SU-DHL-6 (cell line): ENCODE results near the gene BCORL1.

Source experiments
- H2AFZ ChIP-seq: fragments of 200-600 bp; sonication (generic); 2 replicates; pipeline ENCODE4 v1.6.1; 2014; ENCODE audit warnings: low read depth, mild to moderate bottlenecking, moderate library complexity, mixed read lengths, antibody characterized with exemption, low read length; ENCODE audit not compliant: severe bottlenecking
- H3F3A ChIP-seq: fragments of 200-600 bp; shearing (Covaris generic); 2 replicates; pipeline ENCODE4 v1.6.0; 2016; ENCODE audit warnings: antibody characterized with exemption, mild to moderate bottlenecking; ENCODE audit not compliant: insufficient read depth
- H3K27ac ChIP-seq: fragments of 200-600 bp; sonication (generic); 2 replicates; pipeline ENCODE4 v1.5.1; 2016; ENCODE audit warnings: low read depth, mild to moderate bottlenecking, low read length, moderate library complexity, mixed read lengths
- H3K27me3 ChIP-seq: fragments of 200-600 bp; sonication (generic), shearing (Covaris generic); 2 replicates; pipeline ENCODE4 v1.6.0; 2014; ENCODE audit warnings: mild to moderate bottlenecking, low read length
- H3K36me3 ChIP-seq: fragments of 200-600 bp; sonication (generic); 2 replicates; pipeline ENCODE4 v1.6.1; 2014; ENCODE audit warnings: mild to moderate bottlenecking, low read length, mixed read lengths
- H3K4me2 ChIP-seq: fragments of 300-600, 200-600 bp; shearing (Covaris generic), sonication (generic); 2 replicates; pipeline ENCODE4 v1.6.0; 2014; ENCODE audit warnings: low read length, low read depth, mild to moderate bottlenecking; ENCODE audit not compliant: poor library complexity, severe bottlenecking
- H3K4me3 ChIP-seq: fragments of 200-600 bp; sonication (generic); 2 replicates; pipeline ENCODE4 v1.5.1; 2014; ENCODE audit warnings: antibody characterized with exemption, low read length, mild to moderate bottlenecking, mixed read lengths; ENCODE audit not compliant: insufficient read depth, poor library complexity, severe bottlenecking
- H3K79me2 ChIP-seq: fragments of 200-600 bp; sonication (generic); 2 replicates; pipeline ENCODE4 v1.6.1; 2014; ENCODE audit warnings: mild to moderate bottlenecking, low read length, moderate library complexity; ENCODE audit not compliant: insufficient read depth
- H3K9ac ChIP-seq: fragments of 200-600 bp; sonication (generic); 2 replicates; pipeline ENCODE4 v1.7.0; 2014; ENCODE audit warnings: mild to moderate bottlenecking, low read length
- H3K9me2 ChIP-seq: fragments of 200-600 bp; sonication (generic); replicated peaks from 2 replicates; pipeline ENCODE4 v1.6.1; 2014; ENCODE audit warnings: low read length; ENCODE audit not compliant: insufficient read depth
- H3K9me3 ChIP-seq: fragments of 200-600 bp; sonication (generic); 2 replicates; pipeline ENCODE4 v1.6.1; 2014; ENCODE audit warnings: low read length, mixed read lengths; ENCODE audit not compliant: insufficient read depth
- H4K20me1 ChIP-seq: fragments of 200-600 bp; sonication (generic); 2 replicates; pipeline ENCODE4 v1.6.1; 2014; ENCODE audit warnings: low read depth, mild to moderate bottlenecking, antibody characterized with exemption, low read length, moderate library complexity, mixed read lengths
- CTCF ChIP-seq: fragments of 200-600 bp; sonication (generic); IDR thresholded peaks from one replicate; pipeline ENCODE4 v1.5.1; 2017; ENCODE audit warnings: antibody characterized with exemption, mild to moderate bottlenecking, low read length, moderate library complexity; ENCODE audit not compliant: insufficient read depth, poor library complexity, severe bottlenecking
- EZH2phosphoT487 ChIP-seq: fragments of 200-600 bp; sonication (generic), shearing (Covaris generic); conservative IDR thresholded peaks from 2 replicates; pipeline ENCODE4 v1.6.1; 2018; ENCODE audit warnings: mild to moderate bottlenecking, antibody characterized with exemption, low read length, moderate library complexity, mixed read lengths

The BCORL1 gene

DNA sequence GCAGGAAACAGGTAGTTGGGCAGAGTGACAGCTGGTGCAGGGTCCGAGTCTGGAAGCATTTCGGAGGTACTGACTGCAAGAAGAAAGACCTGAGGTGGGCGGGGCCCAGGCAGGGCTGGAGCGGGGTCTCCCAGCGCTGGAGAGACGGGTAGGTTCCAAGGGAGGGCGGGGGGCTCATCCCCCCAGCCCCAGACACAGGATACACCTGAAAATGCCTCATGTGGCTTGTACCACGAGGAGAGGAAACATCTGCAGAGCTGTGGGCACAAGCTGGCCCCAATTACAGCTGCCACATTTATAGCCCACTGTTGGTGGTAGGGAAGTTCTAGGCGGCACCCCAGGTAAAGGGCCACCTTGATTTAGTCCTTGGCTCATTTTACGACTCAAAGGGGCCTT is 89.9 kb downstream of the BCORL1 start:
- Histone ChIP-seq H3K36me3 (no peaks in the 10 kb centered on the region), H3K9ac (no peak overlapping the region), H3K9me3 (no peaks in the 10 kb centered on the region), H3K9me2 (no peaks in the 10 kb centered on the region), H3K4me2 (no peak overlapping the region), H3K79me2 (no peaks in the 10 kb centered on the region), H3F3A (no peaks in the 10 kb centered on the region), H4K20me1 (no peaks in the 10 kb centered on the region), H3K27me3 (no peaks in the 10 kb centered on the region), H3K4me3 (no peak overlapping the region), H2AFZ (no peak overlapping the region), H3K27ac (no peak overlapping the region)
- no peak for TF ChIP-seq EZH2phosphoT487
- TF ChIP-seq CTCF, result no peak

GRCh38 chrX:130075777-130076176 is 93.3 kb downstream of the BCORL1 start:
- no peaks in the 10 kb centered on the region for H4K20me1 ChIP-seq
- no peaks in the 10 kb centered on the region for H3K79me2 ChIP-seq
- no peaks in the 10 kb centered on the region for H3F3A ChIP-seq
- no peaks in the 10 kb centered on the region for H3K9me2 ChIP-seq
- H2AFZ ChIP-seq, result no peak overlapping the region
- H3K27ac ChIP-seq, result no peak overlapping the region
- H3K9me3 ChIP-seq, result no peaks in the 10 kb centered on the region
- no peak overlapping the region for H3K9ac ChIP-seq
- H3K4me2 ChIP-seq, result no peak overlapping the region
- no peaks in the 10 kb centered on the region for H3K27me3 ChIP-seq
- no peak overlapping the region for H3K4me3 ChIP-seq
- TF ChIP-seq CTCF (no peak), EZH2phosphoT487 (no peak)
- no peaks in the 10 kb centered on the region for H3K36me3 ChIP-seq

DNA sequence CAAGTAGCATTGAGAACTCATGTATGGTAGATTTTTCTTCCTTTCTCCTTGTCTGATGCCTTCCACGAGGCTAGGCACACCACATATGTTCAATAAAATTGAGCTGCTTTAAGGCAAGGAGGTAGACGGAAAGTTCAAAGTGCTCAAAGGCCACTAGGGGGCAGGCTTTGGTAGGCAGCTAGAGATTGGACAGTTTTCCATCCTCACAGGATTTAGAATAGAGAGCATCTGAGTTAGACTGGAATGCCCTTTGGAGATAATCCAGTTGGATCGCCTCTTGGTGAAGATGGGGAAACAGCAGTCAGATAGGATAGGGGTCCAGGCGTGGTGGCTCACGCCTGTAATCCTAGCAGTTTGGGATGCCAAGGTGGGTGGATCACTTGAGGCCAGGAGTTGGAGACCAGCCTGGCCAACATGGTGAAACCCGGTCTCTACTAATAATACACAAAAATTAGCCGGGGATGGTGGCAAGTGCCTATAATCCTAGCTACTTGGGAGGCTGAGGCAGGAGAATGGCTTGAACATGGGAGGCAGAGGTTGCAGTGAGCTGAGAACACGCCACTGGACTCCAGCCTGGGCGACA is 97.5 kb downstream of the BCORL1 start:
- no peak overlapping the region for H2AFZ ChIP-seq
- TF ChIP-seq EZH2phosphoT487 (no peak), CTCF (peak; percentile 33)
- peaks cover 23% of the 10 kb centered on the region for H3F3A ChIP-seq
- no peak overlapping the region for H3K27ac ChIP-seq
- H4K20me1 ChIP-seq, result no peaks in the 10 kb centered on the region
- no peak overlapping the region for H3K4me3 ChIP-seq
- no peak overlapping the region for H3K4me2 ChIP-seq
- H3K79me2 ChIP-seq, result peaks cover 4% of the 10 kb centered on the region; the same call in 1 of the 2 replicates
- no peak overlapping the region for H3K9ac ChIP-seq
- H3K27me3 ChIP-seq, result no peaks in the 10 kb centered on the region
- H3K36me3 ChIP-seq, result no peaks in the 10 kb centered on the region
- H3K9me2 ChIP-seq, result no peaks in the 10 kb centered on the region
- no peaks in the 10 kb centered on the region for H3K9me3 ChIP-seq
